Neural cell (in vitro differentiated cells): ENCODE data around the gene TBC1D16. TPM values are rescaled to one million over a fixed set of nuclear protein-coding genes. Genes with fewer than 3 reads are reported as not detected.

Experiments used
- H2AFZ ChIP-seq: fragments of 200-600, 300-800 bp; sonication (generic), shearing (Covaris generic); 2 replicates; pipeline ENCODE4 v1.6.0; 2014; ENCODE audit warnings: low read depth, mild to moderate bottlenecking, antibody characterized with exemption, low read length, moderate library complexity
- H3F3A ChIP-seq: fragments of 200-600 bp; shearing (Covaris generic); 2 replicates; pipeline ENCODE4 v1.6.1; 2016; ENCODE audit warnings: mild to moderate bottlenecking, moderate library complexity, mixed read lengths, antibody characterized with exemption, low read length; ENCODE audit not compliant: insufficient read depth, poor library complexity, severe bottlenecking
- H3K27ac ChIP-seq: fragments of 200-600, 300-800 bp; sonication (generic), shearing (Covaris generic); 2 replicates; pipeline ENCODE4 v1.5.1; 2014; ENCODE audit warnings: mild to moderate bottlenecking, low read length, moderate library complexity
- H3K27me3 ChIP-seq: fragments of 300-800, 200-600 bp; sonication (generic), shearing (Covaris generic); 2 replicates; pipeline ENCODE4 v1.6.0; 2014; ENCODE audit warnings: mild to moderate bottlenecking, low read depth, low read length, moderate library complexity; ENCODE audit not compliant: insufficient read depth
- H3K36me3 ChIP-seq: fragments of 300-800, 200-600 bp; sonication (generic), shearing (Covaris generic); 2 replicates; pipeline ENCODE4 v1.5.1; 2014; ENCODE audit warnings: mild to moderate bottlenecking, antibody characterized with exemption, low read length, moderate library complexity; ENCODE audit not compliant: insufficient read depth
- H3K4me2 ChIP-seq: fragments of 300-800, 200-600 bp; sonication (generic), shearing (Covaris generic); 2 replicates; pipeline ENCODE4 v1.6.0; 2014; ENCODE audit warnings: mild to moderate bottlenecking, low read length
- H3K4me3 ChIP-seq: fragments of 300-800, 200-600 bp; sonication (generic), shearing (Covaris generic); 2 replicates; pipeline ENCODE4 v1.5.1; 2014; ENCODE audit warnings: mild to moderate bottlenecking, low read length, moderate library complexity
- H3K79me2 ChIP-seq: fragments of 200-600 bp; shearing (Covaris generic); replicated peaks from 2 replicates; pipeline ENCODE4 v1.6.0; 2014; ENCODE audit warnings: mild to moderate bottlenecking, low read length, moderate library complexity; ENCODE audit not compliant: insufficient read depth
- H3K9ac ChIP-seq: fragments of 300-800, 200-600 bp; sonication (generic), shearing (Covaris generic); 2 replicates; pipeline ENCODE4 v1.6.1; 2016; ENCODE audit warnings: mild to moderate bottlenecking, low read length, mixed read lengths
- H3K9me2 ChIP-seq: fragments of 200-600 bp; shearing (Covaris generic); 2 replicates; pipeline ENCODE4 v1.6.1; 2016; ENCODE audit warnings: mild to moderate bottlenecking, low read length, mixed read lengths; ENCODE audit not compliant: insufficient read depth
- H3K9me3 ChIP-seq: fragments of 200-600, 300-800 bp; sonication (generic), shearing (Covaris generic); 2 replicates; pipeline ENCODE4 v1.6.1; 2016; ENCODE audit warnings: mild to moderate bottlenecking, mixed run types, low read length, moderate library complexity, mixed read lengths
- H4K20me1 ChIP-seq: fragments of 200-600 bp; shearing (Covaris generic); 2 replicates; pipeline ENCODE4 v1.6.1; 2016; ENCODE audit warnings: mild to moderate bottlenecking, mixed run types; ENCODE audit not compliant: insufficient read depth
- EP300 ChIP-seq: fragments of 450-650 bp; conservative IDR thresholded peaks from 2 replicates; pipeline ENCODE4 v1.6.1; 2014; ENCODE audit warnings: antibody characterized with exemption, mild to moderate bottlenecking, moderate library complexity; ENCODE audit not compliant: poor library complexity, severe bottlenecking
- EZH2 ChIP-seq: fragments of 200-600, 300-800 bp; shearing (Covaris generic), sonication (generic); IDR thresholded peaks from 2 replicates; pipeline ENCODE4 v1.6.1; 2014; ENCODE audit warnings: antibody characterized with exemption, low read length, borderline replicate concordance, mild to moderate bottlenecking; ENCODE audit not compliant: insufficient read depth, poor library complexity, severe bottlenecking
- MXI1 ChIP-seq: fragments of 450-650 bp; conservative IDR thresholded peaks from 2 replicates; pipeline ENCODE4 v1.6.1; 2014; ENCODE audit warnings: antibody characterized with exemption, mild to moderate bottlenecking; ENCODE audit not compliant: poor library complexity, severe bottlenecking
- POLR2AphosphoS5 ChIP-seq: IDR thresholded peaks from 2 replicates; pipeline ENCODE4 v1.6.1; 2012
- RAD21 ChIP-seq: fragments of 450-650 bp; conservative IDR thresholded peaks from 2 replicates; pipeline ENCODE4 v1.6.1; 2014; ENCODE audit warnings: antibody characterized with exemption, mild to moderate bottlenecking, moderate library complexity
- SMC3 ChIP-seq: fragments of 450-650 bp; conservative IDR thresholded peaks from 2 replicates; pipeline ENCODE4 v1.6.1; 2014; ENCODE audit warnings: antibody characterized with exemption, mild to moderate bottlenecking, moderate library complexity; ENCODE audit not compliant: poor library complexity
- TAF1 ChIP-seq: IDR thresholded peaks from 2 replicates; pipeline ENCODE4 v1.6.1; 2012; ENCODE audit warnings: low read depth
- polyA plus RNA-seq: library from polyadenylated mRNA; depleted of rRNA; stranded (reverse); fragments of >200 nt; gene quantifications from 2 replicates; pipeline ENCODE4 v1.2.3, GENCODE V29; 2014
- TF ChIP-seq, protein P1 (sequence below): IDR thresholded peaks from 2 replicates; pipeline ENCODE4 v1.6.1; 2012; ENCODE audit warnings: borderline replicate concordance
- TF ChIP-seq, protein P2 (sequence below): fragments of 450-650 bp; IDR thresholded peaks from 2 replicates; pipeline ENCODE4 v1.5.1; 2014; ENCODE audit warnings: antibody characterized with exemption, mild to moderate bottlenecking, moderate library complexity; ENCODE audit not compliant: poor library complexity, severe bottlenecking

The TBC1D16 gene
- polyA plus RNA-seq, 1 donor from 2014 or later: 19.8 TPM

DNA sequence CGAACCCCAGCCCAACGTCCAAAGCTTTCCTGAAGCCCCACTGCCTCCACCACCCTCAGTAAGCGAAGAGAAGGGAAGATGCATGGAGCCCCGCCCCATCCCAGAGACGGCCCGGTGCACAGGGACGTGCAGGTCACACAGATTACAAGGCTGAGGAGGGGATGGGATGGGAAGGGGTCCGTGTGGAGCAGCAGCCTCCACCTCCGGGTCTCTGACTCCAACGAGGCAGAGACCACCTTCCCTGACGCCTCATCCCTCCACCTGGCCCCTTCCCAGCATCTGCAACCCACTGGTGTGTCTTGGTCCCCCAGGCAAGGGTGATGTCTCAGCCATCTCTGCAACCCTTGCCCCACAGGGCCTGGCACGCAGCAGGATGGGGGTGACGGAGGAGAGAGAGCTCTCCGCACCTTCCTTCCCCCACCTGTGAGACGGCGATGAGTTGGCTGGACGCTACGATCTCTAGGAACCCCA, 58.5 kb downstream of the TBC1D16 start:
- Histone ChIP-seq H3K9ac (no peak overlapping the region), H3K4me3 (no peak overlapping the region)
- TF ChIP-seq MXI1 (no peak), RAD21 (no peak), EZH2 (no peak), TAF1 (no peak), POLR2AphosphoS5 (no peak), EP300 (no peak), SMC3 (no peak)
- TF ChIP-seq, protein P1, sequence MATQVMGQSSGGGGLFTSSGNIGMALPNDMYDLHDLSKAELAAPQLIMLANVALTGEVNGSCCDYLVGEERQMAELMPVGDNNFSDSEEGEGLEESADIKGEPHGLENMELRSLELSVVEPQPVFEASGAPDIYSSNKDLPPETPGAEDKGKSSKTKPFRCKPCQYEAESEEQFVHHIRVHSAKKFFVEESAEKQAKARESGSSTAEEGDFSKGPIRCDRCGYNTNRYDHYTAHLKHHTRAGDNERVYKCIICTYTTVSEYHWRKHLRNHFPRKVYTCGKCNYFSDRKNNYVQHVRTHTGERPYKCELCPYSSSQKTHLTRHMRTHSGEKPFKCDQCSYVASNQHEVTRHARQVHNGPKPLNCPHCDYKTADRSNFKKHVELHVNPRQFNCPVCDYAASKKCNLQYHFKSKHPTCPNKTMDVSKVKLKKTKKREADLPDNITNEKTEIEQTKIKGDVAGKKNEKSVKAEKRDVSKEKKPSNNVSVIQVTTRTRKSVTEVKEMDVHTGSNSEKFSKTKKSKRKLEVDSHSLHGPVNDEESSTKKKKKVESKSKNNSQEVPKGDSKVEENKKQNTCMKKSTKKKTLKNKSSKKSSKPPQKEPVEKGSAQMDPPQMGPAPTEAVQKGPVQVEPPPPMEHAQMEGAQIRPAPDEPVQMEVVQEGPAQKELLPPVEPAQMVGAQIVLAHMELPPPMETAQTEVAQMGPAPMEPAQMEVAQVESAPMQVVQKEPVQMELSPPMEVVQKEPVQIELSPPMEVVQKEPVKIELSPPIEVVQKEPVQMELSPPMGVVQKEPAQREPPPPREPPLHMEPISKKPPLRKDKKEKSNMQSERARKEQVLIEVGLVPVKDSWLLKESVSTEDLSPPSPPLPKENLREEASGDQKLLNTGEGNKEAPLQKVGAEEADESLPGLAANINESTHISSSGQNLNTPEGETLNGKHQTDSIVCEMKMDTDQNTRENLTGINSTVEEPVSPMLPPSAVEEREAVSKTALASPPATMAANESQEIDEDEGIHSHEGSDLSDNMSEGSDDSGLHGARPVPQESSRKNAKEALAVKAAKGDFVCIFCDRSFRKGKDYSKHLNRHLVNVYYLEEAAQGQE: no peak
- TF ChIP-seq, protein P2, sequence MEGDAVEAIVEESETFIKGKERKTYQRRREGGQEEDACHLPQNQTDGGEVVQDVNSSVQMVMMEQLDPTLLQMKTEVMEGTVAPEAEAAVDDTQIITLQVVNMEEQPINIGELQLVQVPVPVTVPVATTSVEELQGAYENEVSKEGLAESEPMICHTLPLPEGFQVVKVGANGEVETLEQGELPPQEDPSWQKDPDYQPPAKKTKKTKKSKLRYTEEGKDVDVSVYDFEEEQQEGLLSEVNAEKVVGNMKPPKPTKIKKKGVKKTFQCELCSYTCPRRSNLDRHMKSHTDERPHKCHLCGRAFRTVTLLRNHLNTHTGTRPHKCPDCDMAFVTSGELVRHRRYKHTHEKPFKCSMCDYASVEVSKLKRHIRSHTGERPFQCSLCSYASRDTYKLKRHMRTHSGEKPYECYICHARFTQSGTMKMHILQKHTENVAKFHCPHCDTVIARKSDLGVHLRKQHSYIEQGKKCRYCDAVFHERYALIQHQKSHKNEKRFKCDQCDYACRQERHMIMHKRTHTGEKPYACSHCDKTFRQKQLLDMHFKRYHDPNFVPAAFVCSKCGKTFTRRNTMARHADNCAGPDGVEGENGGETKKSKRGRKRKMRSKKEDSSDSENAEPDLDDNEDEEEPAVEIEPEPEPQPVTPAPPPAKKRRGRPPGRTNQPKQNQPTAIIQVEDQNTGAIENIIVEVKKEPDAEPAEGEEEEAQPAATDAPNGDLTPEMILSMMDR: no peak

DNA sequence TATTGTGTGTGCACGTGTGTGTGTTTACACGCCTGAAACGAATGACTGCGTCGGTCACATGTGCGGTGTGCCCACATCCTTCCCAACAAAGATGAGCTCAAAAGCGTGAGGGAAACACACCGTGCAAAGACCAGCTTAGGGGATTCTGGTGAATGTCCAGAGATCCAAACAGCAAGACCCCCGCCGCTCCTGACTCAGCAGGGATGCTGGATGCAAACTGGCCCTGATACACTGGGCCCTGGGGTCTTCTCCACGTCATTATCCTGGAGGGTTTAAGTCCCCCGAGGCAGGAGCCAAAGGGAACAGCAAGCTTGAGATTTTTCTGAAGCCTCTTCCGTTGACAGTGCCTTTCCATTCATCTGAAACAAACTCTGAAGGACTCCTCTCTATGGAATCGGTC, 59.2 kb downstream of the TBC1D16 start:
- H3K9me2 ChIP-seq: no peaks in the 10 kb centered on the region
- H3K27ac ChIP-seq: no peak overlapping the region
- H3K79me2 ChIP-seq: no peaks in the 10 kb centered on the region
- H3K27me3 ChIP-seq: no peaks in the 10 kb centered on the region
- H3K4me2 ChIP-seq: no peak overlapping the region
- H3K9ac ChIP-seq: no peak overlapping the region
- H3K36me3 ChIP-seq: no peaks in the 10 kb centered on the region
- H3K9me3 ChIP-seq: no peaks in the 10 kb centered on the region
- H4K20me1 ChIP-seq: no peaks in the 10 kb centered on the region
- no peak for TF ChIP-seq SMC3
- no peak for TF ChIP-seq EZH2
- no peak for TF ChIP-seq POLR2AphosphoS5
- TF ChIP-seq, protein P2: no peak
- no peak for TF ChIP-seq RAD21
- TF ChIP-seq MXI1: no peak
- no peak for TF ChIP-seq EP300
- TF ChIP-seq, protein P1: no peak
- no peak for TF ChIP-seq TAF1
- H2AFZ ChIP-seq: no peak overlapping the region
- no peaks in the 10 kb centered on the region for H3F3A ChIP-seq
- no peak overlapping the region for H3K4me3 ChIP-seq

More for the DNA sequence above, 58.5 kb downstream of the TBC1D16 start:
- Histone ChIP-seq H3K27me3 (no peaks in the 10 kb centered on the region), H3K36me3 (no peaks in the 10 kb centered on the region), H3K9me3 (no peaks in the 10 kb centered on the region), H2AFZ (no peak overlapping the region), H4K20me1 (no peaks in the 10 kb centered on the region), H3K27ac (no peak overlapping the region), H3F3A (no peaks in the 10 kb centered on the region), H3K79me2 (no peaks in the 10 kb centered on the region), H3K9me2 (no peaks in the 10 kb centered on the region), H3K4me2 (no peak overlapping the region)
